LNCaP clone FGC (cell line): ENCODE measurements around the gene DPF1.

Source experiments
- DNase-seq: peaks from one replicate; pipeline ENCODE4 v3.0.0-alpha.2; 2011; ENCODE audit warnings: low read depth
- H3K4me3 ChIP-seq: 2 replicates; pipeline ENCODE4 v1.5.1; 2011; ENCODE audit warnings: mild to moderate bottlenecking, low read depth, low read length, control low read depth
- TF ChIP-seq, protein P1 (sequence below): IDR thresholded peaks from 2 replicates; pipeline ENCODE4 v1.5.1; 2012; ENCODE audit warnings: mild to moderate bottlenecking; ENCODE audit not compliant: control insufficient read depth, insufficient read depth; ENCODE audit errors: extremely low read depth

DPF1 gene

DNA sequence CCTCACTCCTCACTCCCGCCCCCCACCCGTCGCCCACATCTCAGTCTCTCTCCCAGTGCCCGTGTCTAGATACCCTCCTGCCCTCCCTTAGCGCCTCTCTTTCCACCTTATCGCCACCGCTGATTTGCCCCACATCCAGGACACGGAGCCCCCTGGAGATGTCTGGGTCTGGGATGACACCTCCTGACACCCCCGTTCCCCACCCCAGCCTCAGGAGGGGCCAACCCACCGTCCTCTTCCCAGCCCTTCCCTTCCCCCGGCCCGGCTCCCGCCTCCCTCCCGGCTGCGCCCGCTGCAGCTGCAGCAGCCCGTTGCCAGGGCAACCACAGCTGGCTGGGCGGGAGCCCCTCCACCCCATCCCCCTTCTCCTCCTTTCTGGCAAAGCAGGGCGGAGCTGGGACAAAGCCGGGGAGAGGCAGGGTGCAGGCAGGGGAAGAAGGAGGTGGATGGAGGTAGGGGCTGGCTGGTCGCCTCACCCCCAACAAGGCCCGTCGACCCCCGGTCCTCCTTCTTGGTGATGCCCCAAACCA is 13.5 kb downstream of the DPF1 start:
- TF ChIP-seq, protein P1, sequence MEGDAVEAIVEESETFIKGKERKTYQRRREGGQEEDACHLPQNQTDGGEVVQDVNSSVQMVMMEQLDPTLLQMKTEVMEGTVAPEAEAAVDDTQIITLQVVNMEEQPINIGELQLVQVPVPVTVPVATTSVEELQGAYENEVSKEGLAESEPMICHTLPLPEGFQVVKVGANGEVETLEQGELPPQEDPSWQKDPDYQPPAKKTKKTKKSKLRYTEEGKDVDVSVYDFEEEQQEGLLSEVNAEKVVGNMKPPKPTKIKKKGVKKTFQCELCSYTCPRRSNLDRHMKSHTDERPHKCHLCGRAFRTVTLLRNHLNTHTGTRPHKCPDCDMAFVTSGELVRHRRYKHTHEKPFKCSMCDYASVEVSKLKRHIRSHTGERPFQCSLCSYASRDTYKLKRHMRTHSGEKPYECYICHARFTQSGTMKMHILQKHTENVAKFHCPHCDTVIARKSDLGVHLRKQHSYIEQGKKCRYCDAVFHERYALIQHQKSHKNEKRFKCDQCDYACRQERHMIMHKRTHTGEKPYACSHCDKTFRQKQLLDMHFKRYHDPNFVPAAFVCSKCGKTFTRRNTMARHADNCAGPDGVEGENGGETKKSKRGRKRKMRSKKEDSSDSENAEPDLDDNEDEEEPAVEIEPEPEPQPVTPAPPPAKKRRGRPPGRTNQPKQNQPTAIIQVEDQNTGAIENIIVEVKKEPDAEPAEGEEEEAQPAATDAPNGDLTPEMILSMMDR: no peak
- H3K4me3 ChIP-seq: no peak overlapping the region
- no peak for DNase-seq

DNA sequence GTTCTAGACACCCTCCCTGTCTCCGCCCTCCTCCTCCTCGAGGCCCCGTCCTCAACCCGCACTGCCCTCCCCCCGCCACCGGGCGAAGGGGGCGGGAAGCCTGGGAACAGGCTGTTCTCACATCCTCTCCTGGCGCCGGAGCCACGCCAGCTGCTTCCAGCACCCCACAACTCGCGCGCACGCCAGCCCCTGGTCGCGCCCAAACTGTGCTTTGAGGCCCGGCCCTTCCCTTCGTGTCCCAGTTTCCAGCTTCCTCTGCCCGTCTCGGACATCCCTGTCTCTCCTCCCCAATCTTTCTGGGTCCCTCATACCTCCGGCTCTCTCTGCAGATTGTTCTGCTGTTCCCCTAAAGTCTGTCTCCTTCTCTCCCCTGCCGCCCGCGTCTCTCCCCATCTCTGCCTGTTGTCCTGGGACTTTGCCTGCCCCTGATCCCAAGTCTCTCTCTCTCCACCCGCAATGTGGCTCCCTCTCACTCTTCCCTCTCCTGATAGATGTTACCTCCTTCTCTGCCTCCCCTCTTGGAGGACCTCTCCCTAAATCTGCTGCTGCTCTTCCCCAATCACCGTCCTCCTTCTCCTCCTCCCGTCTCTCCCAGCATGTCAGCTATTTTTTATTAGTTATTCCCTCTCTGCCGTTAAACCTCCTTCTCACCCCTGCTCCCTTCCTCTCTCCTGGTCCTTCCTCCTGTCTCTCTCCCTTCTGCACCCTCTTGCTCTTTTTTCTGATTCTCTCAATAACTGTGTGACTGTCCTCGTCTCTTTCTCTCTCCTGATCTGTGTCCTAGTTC is 14.2 kb downstream of the DPF1 start:
- H3K4me3 ChIP-seq: no peak overlapping the region
- DNase-seq: no peak
- TF ChIP-seq, protein P1: no peak

DNA sequence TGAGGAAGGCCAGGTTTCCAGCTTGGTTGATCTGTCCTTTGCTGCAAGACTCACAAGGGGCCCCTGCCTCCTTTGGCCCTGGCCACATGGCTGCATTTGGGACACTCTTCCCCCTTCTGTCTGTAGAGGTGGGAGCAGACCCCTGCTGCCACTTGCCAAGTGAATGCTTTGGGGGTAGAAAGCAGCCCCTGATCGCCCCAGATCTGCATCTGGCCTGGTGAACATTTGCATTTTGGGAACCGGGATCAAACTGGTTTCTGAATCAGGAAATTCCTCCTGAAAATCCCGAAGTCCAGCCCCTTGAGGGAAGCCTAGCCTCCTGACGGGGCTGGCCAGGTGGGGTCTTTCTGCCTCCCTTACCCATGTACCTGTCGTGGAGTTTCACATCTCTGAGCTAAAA is 14.9 kb downstream of the DPF1 start:
- TF ChIP-seq, protein P1: no peak
- H3K4me3 ChIP-seq: no peak overlapping the region
- DNase-seq: no peak

DNA sequence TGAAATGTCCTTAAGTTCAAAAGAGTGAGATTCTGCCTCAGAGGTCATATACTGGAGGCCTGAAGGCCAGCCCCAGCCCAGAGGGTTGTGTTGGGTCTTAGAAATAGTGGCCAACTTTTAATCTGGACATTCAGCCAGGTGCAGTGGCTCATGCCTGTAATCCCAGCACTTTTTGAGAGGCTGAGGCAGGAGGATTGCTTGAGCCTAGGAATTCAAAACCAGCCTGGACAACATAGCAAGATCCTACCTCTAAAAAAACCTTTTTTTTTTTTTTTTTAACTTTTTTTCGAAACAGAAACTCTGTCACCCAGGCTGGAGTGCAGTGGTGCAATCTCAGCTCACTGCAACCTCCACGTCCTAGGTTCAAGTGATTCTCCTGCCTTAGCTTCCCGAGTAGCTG is 15.5 kb downstream of the DPF1 start:
- TF ChIP-seq, protein P1: no peak
- DNase-seq: no peak
- H3K4me3 ChIP-seq: no peak overlapping the region

DNA sequence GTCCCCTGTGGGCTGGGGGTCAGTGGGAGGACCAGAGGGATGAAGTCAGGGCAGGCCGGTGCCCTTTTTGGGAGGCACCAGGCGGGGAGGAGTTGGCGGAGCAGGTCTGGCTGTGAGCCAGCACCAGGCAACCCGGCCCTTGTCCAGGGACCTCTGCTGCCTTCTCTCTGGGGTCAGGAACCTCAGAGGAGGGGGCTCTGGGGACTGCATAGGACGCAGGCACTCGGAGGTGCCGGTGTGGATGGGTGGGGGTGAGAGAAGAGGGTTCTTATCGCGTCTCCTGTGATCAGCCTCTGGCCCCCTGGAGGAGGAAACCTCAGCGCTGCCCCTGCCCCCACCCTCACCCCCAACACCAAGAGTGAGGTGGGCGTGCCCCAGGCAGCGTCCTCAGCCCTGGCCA is 16.5 kb downstream of the DPF1 start:
- no peak for DNase-seq
- TF ChIP-seq, protein P1: no peak
- no peak overlapping the region for H3K4me3 ChIP-seq

DNA sequence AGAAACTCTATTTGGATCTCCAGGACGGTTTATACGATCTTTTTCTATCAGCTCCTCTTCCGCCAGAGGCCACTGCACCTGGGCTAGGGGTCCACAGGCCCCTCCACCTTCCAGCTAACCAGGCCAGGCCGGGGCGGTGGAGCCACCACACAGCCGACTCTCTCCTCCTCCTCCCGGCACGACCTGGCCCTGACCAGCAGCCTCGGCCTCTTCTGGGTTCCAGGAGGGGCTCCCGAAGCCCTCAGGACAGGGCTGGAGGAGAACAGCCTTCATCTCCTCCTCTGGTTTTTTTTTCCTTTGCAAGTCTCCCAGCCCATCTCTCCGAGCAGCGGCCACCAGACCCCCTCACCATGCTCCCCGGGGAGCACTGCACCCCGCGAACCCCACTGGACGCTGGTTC is 17.1 kb downstream of the DPF1 start:
- TF ChIP-seq, protein P1: no peak
- no peak overlapping the region for H3K4me3 ChIP-seq
- DNase-seq: no peak

DNA sequence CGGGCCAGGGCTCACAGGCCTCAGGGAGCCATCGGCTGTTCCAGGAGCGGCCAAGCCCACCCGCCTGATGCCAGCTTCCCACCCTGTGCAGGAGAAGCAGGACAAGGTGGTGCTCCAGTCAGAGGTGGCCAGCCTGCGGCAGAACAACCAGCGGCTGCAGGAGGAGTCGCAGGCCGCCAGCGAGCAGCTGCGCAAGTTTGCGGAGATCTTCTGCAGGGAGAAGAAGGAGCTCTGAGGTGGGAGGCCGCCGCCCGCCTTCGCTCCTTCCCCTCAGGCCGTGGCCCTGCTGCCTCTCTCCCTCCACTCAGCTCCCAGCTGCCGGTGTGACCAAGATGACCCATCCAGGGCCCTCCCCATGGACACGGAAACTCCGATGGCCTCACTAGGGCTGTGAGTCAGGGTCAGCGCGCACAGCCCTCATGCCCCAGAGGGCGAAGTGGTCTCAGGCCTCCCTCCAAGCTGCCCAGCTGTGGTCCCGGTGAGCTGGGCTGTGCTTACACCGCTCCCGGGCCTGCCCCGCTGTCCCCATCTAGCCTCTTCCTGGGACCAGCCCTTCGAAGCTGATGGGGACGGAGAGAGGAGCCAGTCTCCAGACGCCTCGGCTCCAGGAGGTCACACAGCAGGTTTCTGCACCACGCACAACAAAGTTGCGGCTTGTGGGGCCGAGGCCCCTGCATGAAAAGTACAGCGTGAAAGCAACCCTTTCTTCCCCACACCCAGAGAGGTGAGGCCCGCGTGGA is 17.8 kb downstream of the DPF1 start:
- H3K4me3 ChIP-seq: no peak overlapping the region
- no peak for DNase-seq
- TF ChIP-seq, protein P1: no peak
